Measurements from ENCODE around the gene ZFP3. TPM values are rescaled to one million over a fixed set of nuclear protein-coding genes. Genes with fewer than 3 reads are reported as not detected.
"Not testable (repeated sequence)": the region's sequence is repeated elsewhere in the genome, so short reads cannot be mapped to it uniquely, and the experiment has no call there.

The ZFP3 gene
- total and polyA plus RNA-seq, 2 of the 4 experiments (the other 2 are of a cell fraction), result 0.54 to 0.75 TPM

GRCh38 chr17:5142877-5143276 is 64.6 kb downstream of the ZFP3 start:
- H4K91ac ChIP-seq (ENCODE audit: insufficient read depth, low read depth, low read length); H3K27ac ChIP-seq (ENCODE audit: insufficient read depth, low read length); H2BK5ac ChIP-seq (ENCODE audit: low read depth, low read length, poor library complexity, severe bottlenecking); H2BK20ac ChIP-seq (ENCODE audit: low read depth, low read length); H3K4me3 ChIP-seq (ENCODE audit: insufficient read depth, low read depth, low read length); H2BK120ac ChIP-seq (ENCODE audit: low read depth, low read length); ATAC-seq (ENCODE audit: low read depth); H3K4me1 ChIP-seq (ENCODE audit: control insufficient read depth, insufficient read depth, low read length); in situ Hi-C loops (cut with MboI; ENCODE audit: low sequenced_read_pairs); H3K4ac ChIP-seq (ENCODE audit: low read depth, low read length); CTCF ChIA-PET; H3K27me3 ChIP-seq (ENCODE audit: control insufficient read depth, insufficient read depth, low read length); POLR2A ChIA-PET (ENCODE audit: unreplicated experiment); H2BK15ac ChIP-seq (ENCODE audit: low read depth, low read length); H3K9me1 ChIP-seq (ENCODE audit: insufficient read depth, low read length); dilution Hi-C loops (cut with HindIII; ENCODE audit: low sequenced_read_pairs, unreplicated experiment); BruUV-seq (replicated peaks); H3K56ac ChIP-seq (ENCODE audit: extremely low read depth, insufficient read depth, low read length); H3K9me3 ChIP-seq (ENCODE audit: control insufficient read depth, insufficient read depth, low read length); H3K4me2 ChIP-seq (ENCODE audit: low read depth, low read length); DNase-seq; H2AFZ ChIP-seq (replicated peaks; ENCODE audit: low read length, poor library complexity); intact Hi-C loops (cut with micrococcal nuclease); H3K9ac ChIP-seq (ENCODE audit: low read depth, low read length); H2AK9ac ChIP-seq (replicated peaks; ENCODE audit: low read depth, low read length, poor library complexity); H3K18ac ChIP-seq (ENCODE audit: low read depth, low read length); H3K79me1 ChIP-seq (ENCODE audit: low read depth in 1 of 2, low read length in 2 of 2); H4K8ac ChIP-seq (ENCODE audit: low read depth in 2 of 2, low read length in 2 of 2); H3K23ac ChIP-seq (ENCODE audit: low read depth, low read length); H3K14ac ChIP-seq (replicated peaks; ENCODE audit: low read depth, low read length); H3K36me3 ChIP-seq (ENCODE audit: control insufficient read depth, insufficient read depth, low read length); H2AK5ac ChIP-seq (ENCODE audit: low read depth, low read length); H4K20me1 ChIP-seq (ENCODE audit: insufficient read depth, low read length); H4K5ac ChIP-seq (ENCODE audit: low read depth, low read length): not testable (repeated sequence)
- no CpG with 5 or more reads among the region's 18 CpGs for WGBS, 2 experiments (ENCODE audit: extremely low coverage in 2 of 2, insufficient read length in 1 of 2)

Small RNA genes within 50 kb of the gene (microRNA-seq; reads per million reads assigned to microRNA genes)
- not detected for gene AC012146.4 (ENCODE audit: insufficient read depth, insufficient read length)

Small RNA genes within 50 kb of the gene (small RNA-seq; reads per million reads assigned to genes)
- 0 reads per million in 5 experiments for gene AC012146.4

Other genes with a start within 250 kb of the ZFP3 start
- 12.2 and 12.8 TPM in 2 replicates for gene MINK1, start 245.1 kb upstream of the ZFP3 start, total RNA-seq (2012; rRNA removed)
- gene MINK1, start 245.1 kb upstream of the ZFP3 start, polyA plus RNA-seq (2012; rRNA removed), result 40.9 and 41.3 TPM in 2 replicates
- 0.54 and 0.56 TPM in 2 replicates for gene C17orf107, start 178.9 kb upstream of the ZFP3 start, total RNA-seq (2012; rRNA removed)
- gene C17orf107, start 178.9 kb upstream of the ZFP3 start, polyA plus RNA-seq (2012; rRNA removed), result 0.82 and 1.3 TPM in 2 replicates
- gene CHRNE, start 175.4 kb upstream of the ZFP3 start, total RNA-seq (2012; rRNA removed), result under 0.01 TPM in 2 replicates
- 0.21 and 0.24 TPM in 2 replicates for gene CHRNE, start 175.4 kb upstream of the ZFP3 start, polyA plus RNA-seq (2012; rRNA removed)
- not detected in 2 replicates for gene GP1BA, start 146.2 kb upstream of the ZFP3 start, total RNA-seq (2012; rRNA removed)
- not detected in 2 replicates for gene GP1BA, start 146.2 kb upstream of the ZFP3 start, polyA plus RNA-seq (2012; rRNA removed)
- gene SLC25A11, start 138.4 kb upstream of the ZFP3 start, total RNA-seq (2012; rRNA removed), result 30.8 and 35.0 TPM in 2 replicates
- 62.2 and 68.2 TPM in 2 replicates for gene SLC25A11, start 138.4 kb upstream of the ZFP3 start, polyA plus RNA-seq (2012; rRNA removed)
- gene RNF167, start 138.2 kb upstream of the ZFP3 start, total RNA-seq (2012; rRNA removed), result 13.1 and 13.3 TPM in 2 replicates
- gene RNF167, start 138.2 kb upstream of the ZFP3 start, polyA plus RNA-seq (2012; rRNA removed), result 79.5 and 83.6 TPM in 2 replicates
- gene PFN1, start 129.9 kb upstream of the ZFP3 start, total RNA-seq (2012; rRNA removed), result 348 and 432 TPM in 2 replicates
- 1,671 and 2,152 TPM in 2 replicates for gene PFN1, start 129.9 kb upstream of the ZFP3 start, polyA plus RNA-seq (2012; rRNA removed)
- 1.4 TPM in 2 replicates for gene ENO3, start 127.3 kb upstream of the ZFP3 start, total RNA-seq (2012; rRNA removed)
- 4.2 and 5.1 TPM in 2 replicates for gene ENO3, start 127.3 kb upstream of the ZFP3 start, polyA plus RNA-seq (2012; rRNA removed)
- gene SPAG7, start 110.7 kb upstream of the ZFP3 start, total RNA-seq (2012; rRNA removed), result 50.2 and 52.2 TPM in 2 replicates
- 108 and 115 TPM in 2 replicates for gene SPAG7, start 110.7 kb upstream of the ZFP3 start, polyA plus RNA-seq (2012; rRNA removed)
- 1.4 TPM in 2 replicates for gene CAMTA2, start 90.8 kb upstream of the ZFP3 start, total RNA-seq (2012; rRNA removed)
- gene CAMTA2, start 90.8 kb upstream of the ZFP3 start, polyA plus RNA-seq (2012; rRNA removed), result 54.7 and 59.7 TPM in 2 replicates
- gene INCA1, start 80.9 kb upstream of the ZFP3 start, total RNA-seq (2012; rRNA removed), result under 0.01 and 0.18 TPM in 2 replicates
- gene INCA1, start 80.9 kb upstream of the ZFP3 start, polyA plus RNA-seq (2012; rRNA removed), result 0.51 and 0.92 TPM in 2 replicates
- 27.4 and 28.6 TPM in 2 replicates for gene KIF1C, start 80.5 kb upstream of the ZFP3 start, total RNA-seq (2012; rRNA removed)
- gene KIF1C, start 80.5 kb upstream of the ZFP3 start, polyA plus RNA-seq (2012; rRNA removed), result 28.7 and 31.6 TPM in 2 replicates
- not detected in 2 replicates for gene SLC52A1, start 43.0 kb upstream of the ZFP3 start, total RNA-seq (2012; rRNA removed)
- gene SLC52A1, start 43.0 kb upstream of the ZFP3 start, polyA plus RNA-seq (2012; rRNA removed), result not detected in 2 replicates
- gene ZNF232, start 33.4 kb downstream of the ZFP3 start, total RNA-seq (2012; rRNA removed), result 6.4 and 6.5 TPM in 2 replicates
- gene ZNF232, start 33.4 kb downstream of the ZFP3 start, polyA plus RNA-seq (2012; rRNA removed), result 3.2 and 4.0 TPM in 2 replicates
- not detected in 2 replicates for gene USP6, start 37.6 kb downstream of the ZFP3 start, total RNA-seq (2012; rRNA removed)
- gene USP6, start 37.6 kb downstream of the ZFP3 start, polyA plus RNA-seq (2012; rRNA removed), result 0.01 and 0.02 TPM in 2 replicates
- 7.2 and 8.1 TPM in 2 replicates for gene ZNF594, start 113.4 kb downstream of the ZFP3 start, total RNA-seq (2012; rRNA removed)
- 2.0 and 2.5 TPM in 2 replicates for gene ZNF594, start 113.4 kb downstream of the ZFP3 start, polyA plus RNA-seq (2012; rRNA removed)
- not detected in 2 replicates for gene SCIMP, start 156.4 kb downstream of the ZFP3 start, total RNA-seq (2012; rRNA removed)
- gene SCIMP, start 156.4 kb downstream of the ZFP3 start, polyA plus RNA-seq (2012; rRNA removed), result not detected in 2 replicates
- gene RABEP1, start 203.8 kb downstream of the ZFP3 start, total RNA-seq (2012; rRNA removed), result 38.2 and 40.0 TPM in 2 replicates
- 11.9 and 15.3 TPM in 2 replicates for gene RABEP1, start 203.8 kb downstream of the ZFP3 start, polyA plus RNA-seq (2012; rRNA removed)